Embryonic facial prominence (tissue), 1 donor: ENCODE data around the gene ROPN1L.
"Not testable (repeated sequence)": the region's sequence is repeated elsewhere in the genome, so short reads cannot be mapped to it uniquely, and the experiment has no call there.

Source experiments
- DNase-seq: peaks from one replicate; pipeline ENCODE4 v3.0.0-alpha.2; 2016; ENCODE audit errors: extremely low spot score

The ROPN1L gene

GRCh38 chr5:10478436-10478835 is 36.8 kb downstream of the ROPN1L start:
- DNase-seq = no peak

DNA sequence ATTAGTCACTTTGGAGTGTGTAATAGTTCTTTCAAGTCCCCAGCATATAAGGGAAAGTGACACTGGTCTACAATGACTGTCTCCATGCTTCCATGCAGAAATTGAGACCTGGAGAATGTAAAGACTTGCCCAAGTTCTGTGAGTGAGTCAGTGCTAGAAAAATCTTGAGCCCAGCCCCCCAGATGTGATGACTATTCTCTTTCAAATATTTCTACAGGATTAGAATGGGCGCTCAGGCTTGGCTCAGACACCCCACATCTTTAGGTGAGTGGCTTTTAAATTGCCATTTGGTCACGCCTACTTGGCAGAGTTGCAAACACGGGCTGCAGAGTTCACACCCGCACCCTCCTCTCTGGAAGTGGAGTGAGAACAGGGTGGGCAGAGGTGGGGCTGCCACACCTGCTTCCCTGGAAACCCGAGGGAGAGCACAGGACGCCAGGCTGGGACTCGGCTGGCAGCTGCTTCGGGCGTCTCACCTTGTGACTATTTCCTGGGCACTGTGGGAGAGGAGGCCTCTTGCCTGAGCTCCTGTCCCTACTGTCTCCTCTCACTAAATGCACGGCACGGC is 37.6 kb downstream of the ROPN1L start:
- no peak for DNase-seq

DNA sequence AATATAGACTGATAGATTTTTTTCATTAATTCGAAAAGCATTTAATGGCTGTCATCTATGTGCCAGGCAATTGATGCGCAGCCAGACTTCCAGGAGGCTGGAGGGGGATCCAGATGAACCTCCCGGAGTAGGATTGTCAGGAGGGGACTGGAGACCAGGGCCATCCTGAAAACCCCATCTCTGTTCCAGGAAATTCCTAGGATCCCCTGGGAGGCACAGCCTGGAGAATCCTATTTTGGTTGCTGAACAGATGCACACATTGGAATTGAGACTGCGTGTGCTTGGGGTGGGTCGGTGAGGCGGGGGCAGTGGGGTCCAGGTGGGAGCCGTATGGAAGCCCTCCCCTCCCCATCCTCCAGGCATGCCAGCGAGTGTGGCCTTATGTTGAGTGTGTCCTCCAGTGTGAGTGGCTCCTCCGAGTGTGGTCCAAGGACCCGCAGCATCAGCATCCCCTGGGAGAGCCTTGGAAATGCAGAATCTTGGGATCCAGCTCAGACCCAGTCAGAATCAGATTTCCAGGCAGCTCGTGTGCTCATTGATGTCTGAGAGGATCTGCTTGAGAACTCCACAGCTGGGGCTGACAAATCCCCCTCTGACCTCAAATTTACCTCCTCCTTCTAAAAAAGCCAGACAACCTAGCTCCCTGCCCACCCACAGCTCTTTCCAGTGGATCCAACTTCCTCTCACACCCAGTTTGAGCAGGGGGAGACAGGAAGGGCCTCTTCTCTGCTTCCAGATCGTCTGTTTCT is 38.7 kb downstream of the ROPN1L start:
- no peak for DNase-seq

GRCh38 chr5:10481241-10481935 is 39.7 kb downstream of the ROPN1L start:
- no peak for DNase-seq

DNA sequence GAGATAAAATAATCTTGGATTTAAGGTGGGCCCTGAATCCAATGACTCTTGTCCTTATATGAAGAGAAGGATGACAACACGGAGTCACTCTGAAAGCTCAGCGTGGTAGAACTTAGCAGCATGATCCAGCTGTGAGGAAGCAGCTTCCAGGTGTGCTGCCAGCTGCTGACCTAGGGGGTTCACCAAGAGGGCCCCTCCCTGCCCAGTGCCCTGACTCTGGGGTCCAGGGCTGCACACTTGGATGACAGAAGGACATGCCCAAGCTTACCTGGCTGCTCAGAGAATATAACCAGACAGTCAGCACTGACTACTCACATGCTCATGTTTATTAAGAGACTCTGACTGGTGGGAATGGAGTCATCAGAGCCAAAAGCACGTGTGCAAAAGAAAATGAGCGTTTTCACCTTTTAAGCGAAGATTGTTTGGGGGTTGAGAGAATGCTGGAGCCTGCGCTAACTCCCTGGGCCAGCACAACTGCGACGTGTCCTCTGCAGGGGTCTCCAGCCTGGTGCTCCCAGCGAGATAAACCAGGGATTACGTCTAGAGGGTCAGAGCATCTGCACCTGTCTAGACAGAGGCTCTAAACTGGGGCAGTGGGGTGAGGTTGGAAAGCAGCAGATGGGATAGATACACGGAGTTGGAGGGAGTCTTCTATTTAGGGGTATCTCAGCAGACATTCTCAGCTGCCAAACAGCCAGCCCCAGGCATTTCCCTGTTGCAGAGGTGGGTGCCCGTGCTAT is 41.3 kb downstream of the ROPN1L start:
- DNase-seq = no peak

GRCh38 chr5:10484774-10485141 is 43.1 kb downstream of the ROPN1L start:
- DNase-seq = no peak

DNA sequence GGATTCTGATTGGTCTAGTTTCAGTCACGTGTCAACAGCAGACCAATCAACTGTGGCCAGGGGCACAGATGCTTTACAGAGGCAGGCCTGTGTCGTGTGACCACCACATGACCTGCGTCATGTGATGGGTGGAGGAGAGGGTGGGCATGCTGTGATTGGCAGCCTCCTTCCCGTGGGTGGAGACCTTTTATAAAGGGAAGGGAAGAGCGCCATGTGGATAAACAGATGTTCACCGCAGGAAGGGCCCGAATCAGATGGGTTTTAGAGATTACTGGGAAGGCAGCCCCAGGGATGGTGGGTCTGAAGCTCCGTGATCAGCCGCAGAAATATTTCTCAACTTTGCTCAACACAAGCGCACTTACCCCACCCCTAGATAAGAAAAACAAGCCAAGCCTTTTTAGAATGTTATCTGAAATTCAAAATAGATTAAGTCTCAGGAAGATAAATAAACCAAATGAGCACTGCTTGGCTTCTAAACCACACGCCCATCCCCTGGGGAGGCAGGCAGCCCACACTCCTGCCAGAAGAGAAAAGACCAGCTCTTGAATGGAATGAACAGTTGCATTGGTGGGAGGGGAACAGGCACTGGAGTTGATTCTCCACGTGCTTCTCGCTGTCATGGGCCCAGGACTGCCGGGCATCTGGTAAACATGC is 43.6 kb downstream of the ROPN1L start:
- no peak for DNase-seq

GRCh38 chr5:10485897-10486296 is 44.2 kb downstream of the ROPN1L start:
- DNase-seq = no peak

DNA sequence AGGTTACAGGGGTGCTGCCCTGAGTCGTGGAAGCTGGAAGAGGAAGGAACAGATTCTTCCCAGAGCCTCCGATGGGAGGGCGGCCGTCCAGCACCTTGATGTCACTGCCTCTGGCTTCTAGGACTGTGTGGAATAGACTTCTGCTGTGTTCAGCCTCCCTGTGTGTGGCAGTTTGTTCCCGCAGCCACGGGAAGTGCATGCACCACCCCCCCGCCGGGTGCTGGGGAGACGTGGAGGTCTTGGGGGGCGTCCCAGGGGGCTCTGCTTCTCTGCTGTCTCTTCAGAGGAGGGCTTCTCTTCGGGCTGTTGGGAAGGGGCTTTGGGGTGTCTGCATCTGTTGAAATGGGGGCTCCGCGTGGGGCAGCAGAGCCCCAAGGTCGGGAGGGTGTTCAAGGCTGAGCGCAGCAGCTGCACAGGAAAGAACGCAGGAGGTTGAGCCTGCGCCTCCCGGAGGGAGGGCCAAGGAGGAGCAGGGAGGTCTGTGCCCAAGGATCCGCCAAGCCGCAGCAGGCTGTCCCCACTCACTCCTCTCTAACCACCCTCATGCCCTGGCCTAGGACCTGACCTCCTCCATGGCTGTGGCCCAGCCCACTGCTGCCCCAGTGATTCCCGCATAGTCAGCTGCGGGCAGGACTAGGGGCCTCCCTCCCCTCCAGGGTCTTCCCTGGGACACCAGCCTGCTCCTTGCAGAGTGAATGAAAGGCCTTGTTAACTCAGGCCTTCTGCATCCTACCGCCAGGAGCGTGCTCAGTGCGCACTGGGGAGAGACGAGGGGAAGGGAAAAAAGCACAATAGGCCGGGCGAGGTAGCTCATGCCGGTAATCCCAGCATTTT is 45.0 kb downstream of the ROPN1L start:
- DNase-seq = no peak

DNA sequence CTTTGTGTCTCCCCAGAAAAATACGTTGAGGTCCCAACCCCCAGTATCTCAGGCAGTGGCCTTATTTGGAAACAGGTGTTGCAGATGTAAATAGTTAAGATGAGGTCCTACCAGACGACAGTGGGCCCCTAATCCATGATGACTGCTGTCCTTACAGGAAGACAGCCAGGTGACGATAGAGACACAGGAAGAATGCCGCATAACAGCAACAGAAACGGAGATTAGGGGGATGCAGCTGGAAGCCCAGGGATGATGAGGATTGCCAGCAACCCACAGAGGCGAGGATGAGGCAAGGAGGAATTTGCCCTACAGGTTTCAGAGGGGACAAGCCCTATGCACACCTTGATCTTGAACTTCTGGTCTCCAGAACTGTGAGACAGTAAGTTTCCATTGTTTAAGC is 46.5 kb downstream of the ROPN1L start:
- DNase-seq = no peak

GRCh38 chr5:10489810-10490426 is 48.2 kb downstream of the ROPN1L start:
- no peak for DNase-seq

DNA sequence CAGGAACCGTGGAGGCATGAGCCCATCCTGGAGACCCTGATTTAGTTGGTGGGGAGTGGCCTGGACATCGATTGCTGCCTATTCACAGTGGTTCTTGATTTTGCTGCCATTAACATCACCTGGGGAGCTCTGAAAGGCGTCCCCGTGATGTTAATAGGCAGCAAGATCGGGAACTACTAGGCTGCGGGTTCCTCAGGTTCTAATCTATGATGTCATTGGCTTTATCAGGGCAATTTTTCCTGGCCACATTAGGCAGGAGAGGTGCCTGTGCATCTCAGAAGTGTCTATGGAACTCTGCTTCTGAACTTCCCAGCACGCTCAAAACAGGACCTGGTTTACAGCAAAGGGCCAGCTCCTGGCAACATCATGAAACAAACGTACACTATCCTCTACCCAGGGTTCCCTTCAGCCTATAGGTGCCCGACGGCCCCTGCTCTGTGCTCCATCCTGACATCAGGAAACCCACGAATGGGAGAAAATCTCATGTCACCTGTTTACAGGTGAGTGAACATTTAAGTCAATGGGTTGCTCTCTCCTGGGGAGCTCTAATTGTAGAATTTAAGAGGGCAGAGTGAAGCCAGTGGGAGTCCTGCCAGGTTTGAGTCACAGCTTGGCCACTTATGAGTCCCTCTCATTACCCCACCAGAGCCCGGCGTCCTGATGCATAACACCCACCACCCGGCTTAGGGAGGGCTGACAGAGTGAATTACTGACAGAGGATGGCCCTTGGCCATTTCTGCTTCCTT is 49.4 kb downstream of the ROPN1L start:
- no peak for DNase-seq

GRCh38 chr5:10491673-10492026 is 50.0 kb downstream of the ROPN1L start:
- no peak for DNase-seq

GRCh38 chr5:10493884-10494283 is 52.2 kb downstream of the ROPN1L start:
- DNase-seq = no peak

DNA sequence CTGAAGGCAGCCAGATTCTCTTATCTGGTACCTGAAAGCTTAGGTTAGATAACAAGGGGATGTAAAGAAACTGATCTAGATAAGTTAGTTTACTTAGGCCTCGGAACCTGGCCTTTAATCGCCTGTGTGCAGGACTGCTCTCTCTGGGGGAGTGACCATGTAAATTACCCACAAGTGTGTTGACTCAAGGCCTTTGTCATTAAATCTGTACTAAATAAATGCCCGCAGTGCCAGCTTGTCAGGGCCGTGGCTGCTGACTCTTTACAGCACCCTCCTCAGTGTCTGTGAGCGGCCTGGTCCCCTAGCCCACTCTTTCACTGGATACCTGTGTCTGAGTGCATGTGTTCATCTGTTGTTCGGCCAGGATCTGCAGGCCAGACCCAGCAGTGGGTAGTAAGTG is 52.8 kb downstream of the ROPN1L start:
- not testable (repeated sequence) for DNase-seq

DNA sequence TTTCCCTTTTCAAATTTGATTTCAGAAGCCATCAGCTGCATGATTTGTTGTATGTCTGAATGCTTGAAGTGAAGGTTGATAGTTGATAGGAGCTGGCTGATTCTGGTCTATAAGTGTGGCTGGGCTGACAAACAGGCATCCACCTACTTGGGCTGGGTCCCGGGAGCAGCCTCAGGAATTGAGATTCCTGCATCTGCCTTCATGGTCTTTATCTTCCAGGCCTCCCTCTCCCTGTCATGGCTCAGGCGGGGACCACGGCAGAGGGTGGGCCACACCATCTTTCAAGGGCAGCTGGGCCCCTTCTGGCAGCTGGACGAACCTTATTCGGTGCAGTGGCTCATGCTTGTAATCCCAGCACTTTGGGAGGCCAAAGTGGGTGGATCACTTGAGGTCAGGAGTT is 55.9 kb downstream of the ROPN1L start:
- DNase-seq = no peak

GRCh38 chr5:10498350-10498749 is 56.7 kb downstream of the ROPN1L start:
- DNase-seq = no peak

DNA sequence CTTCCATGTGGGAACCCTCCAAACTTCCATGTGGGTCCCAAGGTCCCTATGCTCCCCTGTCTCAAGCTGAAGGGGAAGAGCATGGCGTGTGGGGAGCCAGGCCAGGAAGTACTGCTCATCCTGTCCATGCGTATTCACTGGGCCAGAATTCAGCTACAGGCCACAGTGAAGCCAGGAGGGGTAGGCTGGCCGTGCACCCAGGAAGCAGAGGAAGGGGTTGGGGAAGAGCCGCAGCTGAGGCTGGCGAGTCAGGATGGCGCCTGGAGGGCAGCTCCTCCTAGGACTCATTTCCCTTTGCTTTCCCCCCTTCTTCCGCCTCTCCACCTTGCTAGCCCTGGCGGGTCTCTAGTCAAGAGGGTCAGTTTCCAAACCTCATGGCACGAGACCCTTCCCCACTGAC is 57.4 kb downstream of the ROPN1L start:
- no peak for DNase-seq

- no peak for DNase-seq
These were observed 58.1 kb downstream of the ROPN1L start for GRCh38 chr5:10499776-10500175.

- no peak for DNase-seq
These were observed 59.0 kb downstream of the ROPN1L start for GRCh38 chr5:10500669-10501068.
